8988T (cell line): ENCODE measurements around the gene BRD9.
A peak's percentile ranks its signal among the peaks of the same experiment; 100 is the strongest.
"Not testable (repeated sequence)": the region's sequence is repeated elsewhere in the genome, so short reads cannot be mapped to it uniquely, and the experiment has no call there.

Experiments used
- DNase-seq: peaks from one replicate; pipeline ENCODE4 v3.0.0; 2011

Gene BRD9

GRCh38 chr5:922436-923280 is 30.1 kb upstream of the BRD9 start:
- DNase-seq, result no peak

- DNase-seq, result no peak
Measured at GRCh38 chr5:921456-922435, 29.1 kb upstream of the BRD9 start.

GRCh38 chr5:920321-920720 is 27.7 kb upstream of the BRD9 start:
- no peak for DNase-seq

- DNase-seq, result no peak
Measured at GRCh38 chr5:919356-920000, 26.9 kb upstream of the BRD9 start.

- DNase-seq, result not testable (repeated sequence)
Measured at GRCh38 chr5:918717-919116, 26.1 kb upstream of the BRD9 start.

GRCh38 chr5:916441-917293 is 24.1 kb upstream of the BRD9 start:
- no peak for DNase-seq

- no peak for DNase-seq
Measured at GRCh38 chr5:915946-916345, 23.3 kb upstream of the BRD9 start.

- DNase-seq, result not testable (repeated sequence)
Measured at GRCh38 chr5:915346-915745, 22.7 kb upstream of the BRD9 start.

GRCh38 chr5:914612-915011 is 22.0 kb upstream of the BRD9 start:
- no peak for DNase-seq

GRCh38 chr5:914174-914573 is 21.6 kb upstream of the BRD9 start:
- no peak for DNase-seq

- peak; percentile 88 for DNase-seq
Measured at GRCh38 chr5:912280-913091, 19.9 kb upstream of the BRD9 start.

GRCh38 chr5:911601-912000 is 19.0 kb upstream of the BRD9 start:
- DNase-seq, result no peak

- no peak for DNase-seq
Measured at GRCh38 chr5:910769-911160, 18.2 kb upstream of the BRD9 start.

- no peak for DNase-seq
Measured at GRCh38 chr5:909994-910768, 17.6 kb upstream of the BRD9 start.

GRCh38 chr5:909086-909485 is 16.5 kb upstream of the BRD9 start:
- no peak for DNase-seq

GRCh38 chr5:908172-908571 is 15.6 kb upstream of the BRD9 start:
- no peak for DNase-seq

- no peak for DNase-seq
Measured at GRCh38 chr5:907366-907910, 14.8 kb upstream of the BRD9 start.

- no peak for DNase-seq
Measured at GRCh38 chr5:905139-905642, 12.6 kb upstream of the BRD9 start.

- no peak for DNase-seq
Measured at GRCh38 chr5:903756-904096, 11.1 kb upstream of the BRD9 start.
